GM21825 (cell line): Measurements from ENCODE around the gene C4BPB.
"Not testable (repeated sequence)": the region's sequence is repeated elsewhere in the genome, so short reads cannot be mapped to it uniquely, and the experiment has no call there.

Experiments
- ATAC-seq: cut with Tn5 transposase; IDR thresholded peaks from one replicate; pipeline ENCODE4 v1.9.1; 2021; ENCODE audit warnings: mild to moderate bottlenecking, moderate library complexity; ENCODE audit not compliant: unreplicated experiment

The C4BPB gene

DNA sequence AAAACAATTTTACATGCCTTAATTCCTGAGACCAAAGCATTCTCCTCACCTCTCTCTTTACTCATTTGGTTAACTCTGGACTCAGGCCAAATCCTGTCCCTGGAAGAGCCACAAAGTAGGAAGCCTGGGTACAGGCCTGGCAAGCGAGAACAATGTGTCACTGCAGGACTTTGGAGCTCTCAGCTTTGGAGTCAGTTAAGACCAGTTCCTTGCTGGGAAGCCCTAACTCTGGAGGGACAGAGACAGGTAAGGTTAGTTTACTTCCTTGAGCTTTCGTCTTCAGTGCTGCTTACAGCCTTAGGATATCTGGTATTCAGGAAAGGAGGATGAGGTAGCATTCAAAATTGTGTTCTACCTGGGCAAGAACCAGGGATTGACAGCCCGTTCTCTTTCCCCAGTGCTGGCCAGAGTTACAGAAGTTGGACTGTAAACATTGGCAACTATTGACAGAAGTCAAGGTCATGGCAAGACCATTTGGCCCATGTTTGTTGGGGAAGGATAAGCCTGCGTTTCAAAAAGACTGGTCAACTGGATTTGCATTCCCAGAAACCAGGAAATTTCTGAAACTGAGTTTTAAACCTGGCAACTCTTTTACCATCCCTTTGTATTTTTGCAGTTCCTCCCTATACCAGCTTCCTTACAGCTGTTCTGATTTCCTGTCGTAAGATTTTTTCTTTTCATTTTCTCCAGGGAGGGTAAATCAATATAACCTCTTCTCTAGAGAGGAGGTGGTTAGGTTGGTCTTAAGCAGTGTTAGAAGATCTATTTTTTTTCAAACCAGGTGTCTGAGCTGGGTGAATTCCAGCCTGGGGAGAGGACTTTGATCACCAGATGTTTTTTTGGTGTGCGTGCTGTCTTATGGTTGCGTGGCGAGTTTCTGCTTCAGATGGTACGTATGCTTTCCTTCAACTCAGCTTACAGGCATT is at the start of gene C4BPB:
C4BPB (plus strand) TSS at position 160 of the 926 bp plus-strand sequence; CDS start at position 832, 672 bp downstream.
- no peak for ATAC-seq

GRCh38 chr1:207039380-207040180 is 49.1 kb upstream of the C4BPB start:
- no peak for ATAC-seq

GRCh38 chr1:207040181-207040533 is 48.5 kb upstream of the C4BPB start:
- no peak for ATAC-seq

DNA sequence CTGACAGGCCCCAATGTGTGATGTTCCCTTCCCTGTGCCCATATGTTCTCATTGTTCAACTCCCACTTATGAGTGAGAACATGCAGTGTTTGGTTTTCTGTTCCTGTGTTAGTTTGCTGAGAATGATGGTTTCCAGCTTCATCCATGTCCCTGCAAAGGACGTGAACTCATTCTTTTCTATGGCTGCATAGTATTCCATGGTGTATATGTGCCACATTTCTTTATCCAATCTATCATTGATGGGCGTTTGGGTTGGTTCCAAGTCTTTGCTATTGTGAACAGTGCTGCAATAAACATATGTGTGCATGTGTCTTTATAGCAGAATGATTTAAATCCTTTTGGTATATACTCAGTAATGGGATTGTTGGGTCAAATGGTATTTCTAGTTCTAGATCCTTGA is 47.3 kb upstream of the C4BPB start:
- ATAC-seq = not testable (repeated sequence)

GRCh38 chr1:207045453-207045852 is 43.2 kb upstream of the C4BPB start:
- ATAC-seq = no peak

DNA sequence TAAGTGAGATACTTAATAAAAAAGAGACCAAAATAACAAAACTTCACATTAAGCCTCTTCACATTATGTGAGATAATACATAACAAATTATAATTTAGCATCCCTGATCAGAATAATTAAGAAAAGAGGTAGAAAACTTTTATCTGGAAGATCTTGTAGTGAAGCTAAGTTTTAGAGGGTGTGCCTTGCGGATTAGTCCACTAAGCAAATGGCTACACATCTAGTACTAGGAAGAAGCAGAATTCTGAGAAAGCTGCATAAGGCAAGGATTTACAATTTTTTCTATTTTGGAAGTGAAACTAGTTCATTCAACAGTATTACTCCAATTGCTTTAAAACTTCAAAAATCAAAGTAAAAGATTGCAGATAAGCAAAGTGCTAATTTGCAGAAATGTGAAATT is 41.2 kb upstream of the C4BPB start:
- no peak for ATAC-seq

- ATAC-seq = no peak
Observed at GRCh38 chr1:207048041-207048440, 40.6 kb upstream of the C4BPB start.

DNA sequence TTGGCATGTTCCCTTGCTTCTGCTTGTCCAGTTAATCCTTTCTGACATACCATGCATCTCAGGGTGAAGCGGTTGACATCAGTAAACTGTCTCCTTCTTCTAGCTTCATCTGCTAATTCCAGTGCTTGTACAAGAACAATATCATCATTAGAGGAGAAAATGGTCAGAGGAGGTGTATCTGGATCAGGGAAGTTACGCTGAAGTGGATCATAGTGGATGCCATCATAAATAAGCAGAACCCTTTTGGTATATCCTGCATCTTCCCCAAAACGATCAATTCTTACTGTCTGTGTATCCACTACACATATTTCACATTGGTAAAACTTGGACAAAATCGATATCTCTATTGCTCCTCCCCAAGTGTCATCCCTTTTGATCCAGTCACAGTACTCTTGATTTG is 39.6 kb upstream of the C4BPB start:
- ATAC-seq = no peak

DNA sequence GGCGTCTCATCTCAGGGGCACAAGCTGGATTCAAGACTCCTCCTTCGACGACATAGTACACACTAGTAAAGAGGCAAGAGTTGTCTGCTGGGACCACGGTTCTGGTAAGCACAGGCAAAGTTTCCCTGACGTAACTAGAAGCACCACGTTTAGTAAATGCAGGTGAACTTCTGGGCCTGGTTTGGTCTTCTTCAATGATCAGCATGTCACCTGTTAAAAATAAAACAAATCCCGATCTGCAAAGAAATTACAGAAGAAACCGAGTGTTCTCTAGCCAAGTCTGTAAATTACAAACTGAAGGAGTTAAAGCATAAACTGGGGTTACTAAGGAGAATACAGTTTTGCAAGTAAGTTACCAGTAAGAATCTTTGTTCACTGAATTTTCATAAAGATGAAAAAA is 39.1 kb upstream of the C4BPB start:
- no peak for ATAC-seq

GRCh38 chr1:207049974-207050391 is 38.7 kb upstream of the C4BPB start:
- no peak for ATAC-seq

- peak; percentile 55 for ATAC-seq
Observed at GRCh38 chr1:207050480-207051190, 38.0 kb upstream of the C4BPB start.

- no peak for ATAC-seq
Observed at GRCh38 chr1:207051191-207051943, 37.3 kb upstream of the C4BPB start, which contains the start of gene YOD1. YOD1 (minus strand) TSS chr1:207051208; CDS start chr1:207051030, 178 bp downstream.

DNA sequence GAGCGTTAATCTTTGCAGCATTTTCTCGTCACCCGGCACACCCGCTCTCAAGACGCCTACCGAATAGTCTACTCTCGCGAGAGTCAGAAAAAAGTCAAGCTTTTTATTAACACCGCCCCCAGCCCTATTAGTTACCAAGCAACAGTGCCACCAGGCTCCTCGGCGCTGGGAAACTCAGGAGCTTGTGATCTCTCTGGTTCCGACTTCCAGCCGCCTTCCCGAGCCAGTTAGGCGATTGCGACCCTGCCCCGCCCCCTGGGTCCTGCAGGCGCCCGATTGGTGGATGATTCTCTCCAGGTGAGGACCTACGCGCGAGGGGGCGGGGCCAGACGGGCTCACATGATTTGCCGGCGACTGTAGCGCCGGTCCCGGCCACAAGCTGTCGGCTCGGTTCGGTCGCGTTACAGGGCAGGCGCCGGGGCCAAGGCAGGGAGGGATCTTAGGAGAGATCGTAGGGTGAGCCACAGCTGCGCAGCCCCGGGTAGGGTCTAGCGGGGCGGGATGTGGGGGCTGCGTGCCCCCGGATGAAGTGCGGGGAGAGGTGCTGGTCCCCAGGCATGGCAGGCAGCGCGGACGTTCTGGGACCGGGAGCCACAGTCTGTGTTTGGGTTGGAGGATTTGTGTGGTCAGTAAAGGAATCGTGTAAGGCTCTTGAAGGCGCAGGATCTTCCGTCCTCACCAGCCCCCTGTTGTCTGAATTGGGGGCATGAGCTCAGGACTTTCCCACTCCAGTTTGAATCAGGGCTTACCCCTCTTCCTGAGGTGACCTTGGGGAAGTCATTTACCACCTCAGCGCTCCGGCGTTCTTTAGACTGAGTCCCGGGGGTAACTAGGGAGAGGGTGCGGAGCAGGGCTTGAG is 35.5 kb upstream of the C4BPB start, which contains the start of gene PFKFB2:
PFKFB2 (plus strand) TSS at position 365 of the 859 bp plus-strand sequence. CDS start 1,443 bp downstream, outside the sequence.
- peak; percentile 70 for ATAC-seq

GRCh38 chr1:207054491-207054890 is 34.2 kb upstream of the C4BPB start:
- no peak for ATAC-seq

DNA sequence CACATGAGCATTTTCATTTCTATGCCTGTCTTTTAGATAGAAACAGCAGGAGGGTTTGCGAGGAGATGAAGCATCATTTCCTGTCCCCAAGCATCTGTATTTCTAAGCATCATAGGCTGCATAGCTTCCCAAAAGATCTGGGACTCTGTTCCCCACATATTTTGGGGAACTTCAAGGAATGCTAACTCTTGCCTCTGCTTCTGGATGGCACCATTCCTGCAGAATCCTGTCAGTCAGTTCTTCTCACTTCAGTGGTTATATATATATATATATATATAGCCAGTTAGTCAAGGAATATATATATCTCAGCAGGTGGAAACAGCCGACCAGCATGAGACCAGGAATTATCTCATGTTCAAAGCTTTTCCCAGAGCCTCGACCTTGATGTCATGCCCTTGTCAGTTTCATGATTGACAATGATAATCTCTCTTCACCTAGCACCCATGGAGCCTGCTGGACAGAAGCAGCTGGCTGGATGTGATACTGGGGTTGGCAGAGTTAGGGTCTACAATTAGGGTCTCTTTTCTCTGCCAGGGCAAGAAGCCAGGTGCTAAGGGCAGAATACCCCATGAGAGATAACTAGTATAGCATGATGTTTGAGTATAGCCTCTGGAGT is 33.2 kb upstream of the C4BPB start:
- no peak for ATAC-seq

DNA sequence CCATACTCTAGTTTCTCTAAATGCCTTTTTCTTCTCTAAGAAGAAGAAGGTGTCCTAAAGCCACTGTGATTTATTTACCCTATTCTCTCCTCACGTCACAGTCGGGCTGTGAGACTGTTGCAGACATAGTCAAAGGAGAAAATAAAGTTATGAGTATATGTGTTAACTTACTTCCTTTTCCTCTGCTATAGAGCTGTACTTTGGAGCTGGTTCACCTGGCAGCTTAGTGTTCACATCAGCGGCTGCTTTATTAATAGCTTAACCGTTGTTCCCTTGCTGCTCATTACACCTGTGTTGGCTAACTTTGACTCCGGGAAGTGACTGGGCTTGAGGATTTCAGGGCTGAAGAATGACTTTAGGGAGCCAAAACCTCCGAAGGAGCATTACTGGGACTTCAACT is 32.0 kb upstream of the C4BPB start:
- ATAC-seq = no peak

DNA sequence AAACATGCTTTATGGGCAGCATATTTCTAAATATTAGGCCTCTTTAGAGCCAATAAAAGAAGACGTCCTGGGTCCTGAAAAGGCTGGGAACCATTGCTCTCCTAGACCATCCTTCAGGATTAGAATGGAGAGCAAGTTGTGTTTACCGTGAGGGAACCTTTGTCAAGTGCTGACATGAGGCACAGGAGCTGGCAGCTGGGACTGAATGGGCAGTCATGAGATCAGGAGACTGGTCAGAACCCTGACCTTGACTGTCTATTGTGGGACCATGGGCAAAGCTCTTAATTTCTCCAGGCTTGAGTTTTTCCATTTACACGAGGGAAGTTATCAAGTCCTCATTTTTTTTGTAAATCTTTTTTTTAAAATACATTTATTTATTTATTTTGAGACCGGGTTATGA is 30.4 kb upstream of the C4BPB start:
- no peak for ATAC-seq

- no peak for ATAC-seq
Observed at GRCh38 chr1:207058878-207059867, 29.5 kb upstream of the C4BPB start.
